Mesenchymal stem cell (in vitro differentiated cells and primary cell): ENCODE results near the gene RBCK1.
"Not testable (repeated sequence)": the region's sequence is repeated elsewhere in the genome, so short reads cannot be mapped to it uniquely, and the experiment has no call there.

Experiments used
- DNase-seq: peaks from one replicate; pipeline ENCODE4 v3.0.0-alpha.2; 2013
- H2AFZ ChIP-seq: one replicate; pipeline ENCODE4 v1.6.1; 2013; ENCODE audit warnings: low read depth, mild to moderate bottlenecking, control low read depth, inconsistent platforms, low read length, moderate library complexity
- H2AK5ac ChIP-seq: 2 replicates; pipeline ENCODE4 v1.6.1; 2013; ENCODE audit warnings: low read length, moderate library complexity, mild to moderate bottlenecking, inconsistent platforms; ENCODE audit not compliant: severe bottlenecking
- H2BK120ac ChIP-seq: one replicate; pipeline ENCODE4 v1.6.1; 2013; ENCODE audit warnings: low read depth, mild to moderate bottlenecking, inconsistent platforms, low read length, moderate library complexity
- H2BK12ac ChIP-seq, 2 experiments: one replicate each; pipeline ENCODE4 v1.6.1; 2013; ENCODE audit warnings: inconsistent platforms in 2 of 2, low read length in 2 of 2, mild to moderate bottlenecking in 2 of 2, moderate library complexity in 2 of 2, control low read depth in 1 of 2
- H2BK15ac ChIP-seq: one replicate; pipeline ENCODE4 v1.6.1; 2013; ENCODE audit warnings: mild to moderate bottlenecking, low read depth, inconsistent platforms; ENCODE audit not compliant: poor library complexity, severe bottlenecking
- H2BK5ac ChIP-seq: 2 replicates; pipeline ENCODE4 v1.6.1; 2013; ENCODE audit warnings: low read depth, mild to moderate bottlenecking, low read length, control low read depth, inconsistent platforms; ENCODE audit not compliant: poor library complexity, severe bottlenecking
- H3K14ac ChIP-seq, 2 experiments: one replicate each; pipeline ENCODE4 v1.6.1; 2013; ENCODE audit warnings: inconsistent platforms in 2 of 2, low read length in 2 of 2, control low read depth in 1 of 2, mild to moderate bottlenecking in 1 of 2, moderate library complexity in 1 of 2
- H3K18ac ChIP-seq, 2 experiments: one replicate each; pipeline ENCODE4 v1.6.1; 2013; ENCODE audit warnings: inconsistent platforms in 2 of 2, low read length in 2 of 2, control low read depth in 1 of 2, low read depth in 1 of 2, mild to moderate bottlenecking in 1 of 2
- H3K23ac ChIP-seq, 2 experiments: one replicate each; pipeline ENCODE4 v1.6.1; 2013; ENCODE audit warnings: inconsistent platforms in 2 of 2, low read length in 2 of 2, mild to moderate bottlenecking in 2 of 2, moderate library complexity in 2 of 2, control low read depth in 1 of 2
- H3K27ac ChIP-seq: 2 replicates; pipeline ENCODE4 v1.5.1; 2013; ENCODE audit warnings: mild to moderate bottlenecking, moderate library complexity, low read length, control low read depth, inconsistent platforms; ENCODE audit not compliant: poor library complexity, severe bottlenecking
- H3K27me3 ChIP-seq, 2 experiments: 2 replicates each; pipeline versions ENCODE4 v1.6.1 to v1.7.0; 2013; ENCODE audit warnings: low read length in 2 of 2, mild to moderate bottlenecking in 2 of 2, moderate library complexity in 2 of 2, control low read depth in 1 of 2, inconsistent platforms in 1 of 2; ENCODE audit not compliant: control insufficient read depth in 1 of 2, insufficient read depth in 1 of 2
- H3K36me3 ChIP-seq, 2 experiments: 2 replicates each; pipeline versions ENCODE4 v1.6.1 to v1.7.0; 2013; ENCODE audit warnings: low read length in 2 of 2, control low read depth in 1 of 2, inconsistent platforms in 1 of 2, low read depth in 1 of 2, mild to moderate bottlenecking in 1 of 2; ENCODE audit not compliant: insufficient read depth in 2 of 2, control insufficient read depth in 1 of 2
- H3K4ac ChIP-seq, 2 experiments: one replicate each; pipeline ENCODE4 v1.6.1; 2013; ENCODE audit warnings: inconsistent platforms in 2 of 2, low read length in 2 of 2, mild to moderate bottlenecking in 2 of 2, moderate library complexity in 2 of 2, control low read depth in 1 of 2, low read depth in 1 of 2
- H3K4me1 ChIP-seq: 2 replicates; pipeline ENCODE4 v1.6.1; 2013; ENCODE audit warnings: low read depth, low read length, control low read depth; ENCODE audit not compliant: control insufficient read depth, insufficient read depth
- H3K4me2 ChIP-seq: 2 replicates; pipeline ENCODE4 v1.6.1; 2013; ENCODE audit warnings: low read length, mild to moderate bottlenecking, inconsistent platforms; ENCODE audit not compliant: poor library complexity, severe bottlenecking
- H3K4me3 ChIP-seq, 2 experiments: 2 replicates each; pipeline versions ENCODE4 v1.5.1 to v1.7.0; 2013; ENCODE audit warnings: low read length in 2 of 2, mild to moderate bottlenecking in 2 of 2, control low read depth in 1 of 2, low read depth in 1 of 2; ENCODE audit not compliant: insufficient read depth in 1 of 2
- H3K79me1 ChIP-seq: replicated peaks from 2 replicates; pipeline ENCODE4 v1.6.1; 2013; ENCODE audit warnings: mild to moderate bottlenecking, control low read depth, low read length, inconsistent platforms; ENCODE audit not compliant: poor library complexity, severe bottlenecking
- H3K9ac ChIP-seq: 2 replicates; pipeline ENCODE4 v1.7.0; 2013; ENCODE audit warnings: mild to moderate bottlenecking, low read length, moderate library complexity
- H3K9me3 ChIP-seq: 2 replicates; pipeline ENCODE4 v1.7.0; 2013; ENCODE audit warnings: mild to moderate bottlenecking, low read length; ENCODE audit not compliant: control insufficient read depth
- H4K8ac ChIP-seq: one replicate; pipeline ENCODE4 v1.6.1; 2013; ENCODE audit warnings: inconsistent platforms, mild to moderate bottlenecking, low read length, moderate library complexity
- H4K91ac ChIP-seq: one replicate; pipeline ENCODE4 v1.6.1; 2013; ENCODE audit warnings: mild to moderate bottlenecking, low read length, inconsistent platforms
- WGBS: methylation state at CpG from one replicate; pipeline ENCODE4 v1.1.7; 2013; ENCODE audit warnings: mixed read lengths; 5-methylcytosine and 5-hydroxymethylcytosine counted together

RBCK1 gene

GRCh38 chr20:377578-377977 lies 30.5 kb upstream of the RBCK1 start:
- H2BK5ac ChIP-seq, H3K4me2 ChIP-seq, H2AK5ac ChIP-seq, H3K9ac ChIP-seq, H3K18ac ChIP-seq, H2AFZ ChIP-seq, H4K8ac ChIP-seq, H3K9me3 ChIP-seq, H3K4me3 ChIP-seq, H2BK120ac ChIP-seq, H3K27ac ChIP-seq, H3K23ac ChIP-seq, H3K14ac ChIP-seq, H3K27me3 ChIP-seq, H3K79me1 ChIP-seq, H3K4ac ChIP-seq, DNase-seq, H3K36me3 ChIP-seq, H2BK12ac ChIP-seq, H2BK15ac ChIP-seq: not testable (repeated sequence)
- H3K4me1 ChIP-seq = peaks cover 20% of the 10 kb centered on the region
- WGBS = 91% methylated on average over 12 of the region's 12 CpGs
- H4K91ac ChIP-seq = peak overlapping the region; percentile 75

GRCh38 chr20:378961-379336 lies 29.1 kb upstream of the RBCK1 start:
- Histone ChIP-seq H4K91ac (no peak overlapping the region), H3K9me3 (no peaks in the 10 kb centered on the region), H2AK5ac (no peak overlapping the region), H2BK5ac (no peak overlapping the region), H3K4me2 (no peak overlapping the region), H3K36me3 (no peaks in the 10 kb centered on the region), H3K23ac (no peak overlapping the region), H4K8ac (no peak overlapping the region), H2BK120ac (no peak overlapping the region), H2BK12ac (no peak overlapping the region), H3K4me3 (no peak overlapping the region), H2AFZ (no peak overlapping the region), H3K27ac (no peak overlapping the region), H3K18ac (no peak overlapping the region), H3K4me1 (peaks cover 14% of the 10 kb centered on the region), H3K14ac (no peak overlapping the region), H3K79me1 (peaks cover 4% of the 10 kb centered on the region), H3K9ac (no peak overlapping the region), H3K27me3 (no peaks in the 10 kb centered on the region), H2BK15ac (no peak overlapping the region), H3K4ac (no peak overlapping the region)
- WGBS = 74% methylated on average over 4 of the region's 5 CpGs
- no peak for DNase-seq

- Histone ChIP-seq H2BK120ac (peak overlapping the region; percentile 92), H4K91ac (peak overlapping the region; percentile 91), H3K18ac (peak overlapping the region; percentile 28 to 89), H2AK5ac (no peak overlapping the region), H2BK5ac (no peak overlapping the region), H3K9me3 (no peaks in the 10 kb centered on the region), H3K27ac (no peak overlapping the region), H3K4me1 (peaks cover 14% of the 10 kb centered on the region), H3K14ac (peak overlapping the region; percentile 62 to 92), H2BK15ac (peak overlapping the region; percentile 95), H3K23ac (peak overlapping the region in 1 of 2 experiments; percentile 90), H3K4me2 (peak overlapping the region; percentile 90), H3K4me3 (peak overlapping the region; percentile 71 to 80), H3K27me3 (no peaks in the 10 kb centered on the region), H3K36me3 (no peaks in the 10 kb centered on the region), H3K9ac (peak overlapping the region; percentile 74), H4K8ac (peak overlapping the region; percentile 90), H3K4ac (peak overlapping the region; percentile 68 to 82), H2BK12ac (peak overlapping the region in 1 of 2 experiments; percentile 47), H2AFZ (no peak overlapping the region), H3K79me1 (peaks cover 5% of the 10 kb centered on the region)
- DNase-seq = peak; percentile 73
- WGBS = under 1% methylated on average over 71 of the region's 93 CpGs
Measured at GRCh38 chr20:380763-381580, 27.1 kb upstream of the RBCK1 start.

- Histone ChIP-seq H3K4me2 (peak overlapping the region; percentile 90), H2AFZ (peak overlapping the region; percentile 83), H3K14ac (peak overlapping the region in 1 of 2 experiments; percentile 79), H2BK12ac (peak overlapping the region; percentile 58 to 69), H3K27ac (no peak overlapping the region), H2BK120ac (peak overlapping the region; percentile 92), H3K9ac (peak overlapping the region; percentile 74), H3K79me1 (peaks cover 5% of the 10 kb centered on the region), H3K18ac (peak overlapping the region; percentile 59 to 89), H3K4me3 (peak overlapping the region; percentile 71 to 80), H3K9me3 (no peaks in the 10 kb centered on the region), H3K27me3 (no peaks in the 10 kb centered on the region), H4K8ac (no peak overlapping the region), H3K36me3 (no peaks in the 10 kb centered on the region), H2AK5ac (no peak overlapping the region), H2BK15ac (no peak overlapping the region), H4K91ac (peak overlapping the region; percentile 91), H2BK5ac (no peak overlapping the region), H3K23ac (peak overlapping the region in 1 of 2 experiments; percentile 78), H3K4ac (peak overlapping the region; percentile 77 to 83), H3K4me1 (peaks cover 14% of the 10 kb centered on the region)
- DNase-seq = peak; percentile 85
- 0% methylated on average over 12 of the region's 49 CpGs for WGBS
Measured at GRCh38 chr20:381581-382290, 26.4 kb upstream of the RBCK1 start.
